Tibial artery (tissue), 4 donors: ENCODE results near the gene RNGTT.
"Not testable (repeated sequence)": the region's sequence is repeated elsewhere in the genome, so short reads cannot be mapped to it uniquely, and the experiment has no call there.

ENCODE experiments used
- DNase-seq, 2 donors: peaks; one replicate each; pipeline ENCODE4 v3.0.0-alpha.2; 2019
- H3K27ac ChIP-seq, 2 donors: fragments of 200-600 bp; sonication (generic) in 1 of 2; 1 replicate in 1 of 2; 2 replicates in 1 of 2; pipeline ENCODE4 v1.5.1; 2018 to 2019; ENCODE audit warnings: mild to moderate bottlenecking in 1 of 2
- H3K27me3 ChIP-seq, 2 donors: fragments of 200-600 bp; sonication (generic) in 1 of 2; one replicate each; pipeline versions ENCODE4 v1.5.1 to v1.6.0; 2016 to 2019
- H3K36me3 ChIP-seq, 3 donors: fragments of 200-600 bp; sonication (generic) in 2 of 3; one replicate each; pipeline ENCODE4 v1.5.1; 2016 to 2019; ENCODE audit warnings: mild to moderate bottlenecking in 2 of 3
- H3K4me1 ChIP-seq, 4 donors: fragments of 200-600 bp; sonication (generic) in 2 of 4; 1 replicate in 3 of 4; 2 replicates in 1 of 4; pipeline ENCODE4 v1.5.1; 2016 to 2019
- H3K4me3 ChIP-seq, 2 donors: fragments of 200-600 bp; sonication (generic) in 1 of 2; 1 replicate in 1 of 2; 2 replicates in 1 of 2; pipeline ENCODE4 v1.5.1; 2018 to 2019; ENCODE audit warnings: mild to moderate bottlenecking in 2 of 2
- H3K9me3 ChIP-seq, 3 donors: fragments of 200-600 bp; sonication (generic) in 1 of 3; one replicate each; pipeline ENCODE4 v1.5.1; 2016 to 2019
- CTCF ChIP-seq, 2 experiments: fragments of 200-600 bp in 1 of 2; fragments of 450-650 bp in 1 of 2; IDR thresholded peaks; one replicate each; pipeline ENCODE4 v1.5.1; 2017 to 2019; ENCODE audit warnings: antibody characterized with exemption in 2 of 2, mild to moderate bottlenecking in 1 of 2, moderate library complexity in 1 of 2
- intact Hi-C: fragments of 100-400 bp; cut with DNase I; formaldehyde crosslinking; loops from one replicate; pipeline ENCODE4 v1.15.0; 2023; ENCODE audit warnings: low total_unique reads

The RNGTT gene

DNA sequence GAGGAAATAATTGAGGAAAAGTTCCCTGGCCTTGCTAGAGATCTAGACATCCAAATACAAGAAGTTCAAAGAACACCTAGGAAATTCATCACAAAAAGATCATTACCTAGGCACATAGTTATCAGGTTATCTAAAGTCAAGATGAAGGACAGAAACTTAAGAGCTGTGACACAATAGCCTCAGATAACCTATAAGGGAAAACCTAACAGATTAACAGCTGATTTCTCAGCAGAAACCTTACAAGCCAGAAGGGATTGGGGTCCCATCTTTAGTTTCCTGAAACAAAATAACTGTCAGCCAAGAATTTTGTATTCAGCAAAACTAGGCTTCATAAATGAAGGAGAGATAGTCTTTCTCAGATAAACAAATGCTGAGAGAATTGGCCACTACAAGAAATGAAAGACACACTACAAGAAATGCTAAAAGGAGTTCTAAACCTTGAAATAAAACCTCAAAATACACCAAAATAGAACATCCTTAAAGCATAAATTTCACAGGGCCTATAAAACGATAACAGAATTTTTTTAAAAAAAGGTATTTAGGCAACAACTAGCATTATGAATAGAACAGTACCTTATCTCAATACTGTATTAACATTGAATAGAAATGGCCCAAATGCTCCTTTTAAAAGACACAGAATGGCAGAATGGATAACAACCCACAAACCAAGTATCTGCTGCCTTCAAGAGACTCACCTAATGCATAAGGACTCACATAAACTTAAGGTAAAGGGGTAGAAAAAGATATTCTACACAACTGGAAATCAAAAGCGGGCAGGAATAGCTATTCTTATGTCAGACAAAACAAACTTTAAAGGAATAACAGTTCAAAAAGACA lies 9.7 kb downstream of the RNGTT start:
- H3K27me3 ChIP-seq, result no peaks in the 10 kb centered on the region
- H3K9me3 ChIP-seq, result peaks cover 0 to 11% (median 0%) of the 10 kb centered on the region in 3 donors
- no peak overlapping the region for H3K4me3 ChIP-seq
- H3K36me3 ChIP-seq, result no peaks in the 10 kb centered on the region
- intact Hi-C loops, result no loop called here
- H3K4me1 ChIP-seq, result no peaks in the 10 kb centered on the region
- DNase-seq, result no peak
- H3K27ac ChIP-seq, result no peak overlapping the region
- TF ChIP-seq CTCF (IDR thresholded peaks at IDR 0.05), result no peak

GRCh38 chr6:88952065-88952704 lies 11.2 kb downstream of the RNGTT start:
- no peak for TF ChIP-seq CTCF (IDR thresholded peaks at IDR 0.05)
- no peak overlapping the region for H3K27ac ChIP-seq

GRCh38 chr6:88945415-88946008 lies 17.9 kb downstream of the RNGTT start:
- no peak overlapping the region for H3K4me3 ChIP-seq
- no peaks in the 10 kb centered on the region for H3K36me3 ChIP-seq
- no peaks in the 10 kb centered on the region for H3K9me3 ChIP-seq
- TF ChIP-seq CTCF (IDR thresholded peaks at IDR 0.05), result no peak
- peaks cover 0 to 8% (median 0%) of the 10 kb centered on the region in 4 donors for H3K4me1 ChIP-seq
- DNase-seq, result no peak
- intact Hi-C loops, result no loop called here
- no peaks in the 10 kb centered on the region for H3K27me3 ChIP-seq
- H3K27ac ChIP-seq, result no peak overlapping the region

More at GRCh38 chr6:88952065-88952704, 11.2 kb downstream of the RNGTT start:
- Histone ChIP-seq H3K36me3 (no peaks in the 10 kb centered on the region), H3K4me1 (no peaks in the 10 kb centered on the region), H3K27me3 (no peaks in the 10 kb centered on the region), H3K9me3 (peaks cover 0 to 11% (median 0%) of the 10 kb centered on the region in 3 donors), H3K4me3 (no peak overlapping the region)
- DNase-seq, result no peak
- intact Hi-C loops, result no loop called here

- Histone ChIP-seq H3K9me3 (peaks cover 0 to 10% (median 6%) of the 10 kb centered on the region in 3 donors), H3K4me1 (no peaks in the 10 kb centered on the region), H3K36me3 (peaks cover 0 to 38% (median 17%) of the 10 kb centered on the region in 3 donors), H3K27ac (no peak overlapping the region), H3K4me3 (no peak overlapping the region), H3K27me3 (no peaks in the 10 kb centered on the region)
- intact Hi-C loops, result no loop called here
- DNase-seq, result no peak
- no peak for TF ChIP-seq CTCF (IDR thresholded peaks at IDR 0.05)
Measured at GRCh38 chr6:88933521-88933920, 29.9 kb downstream of the RNGTT start.

GRCh38 chr6:88932019-88932418 lies 31.4 kb downstream of the RNGTT start:
- H3K4me1 ChIP-seq, H3K9me3 ChIP-seq, H3K27ac ChIP-seq, DNase-seq, H3K4me3 ChIP-seq, H3K27me3 ChIP-seq, intact Hi-C loops: not testable (repeated sequence)
- H3K36me3 ChIP-seq, result peaks cover 4 to 32% (median 32%) of the 10 kb centered on the region in 3 donors
